K562 (cell line): ENCODE measurements around the gene EPHX1. TPM values are rescaled to one million over a fixed set of nuclear protein-coding genes. Genes with fewer than 3 reads are reported as not detected.

ENCODE experiments used
- ATF3 ChIP-seq, 2 experiments: fragments of 450-650 bp in 1 of 2; sonication (generic) in 1 of 2; formaldehyde crosslinking in 1 of 2; IDR thresholded peaks in 1 of 2; conservative IDR thresholded peaks in 1 of 2; 2 replicates each; pipeline versions ENCODE4 v1.6.1 to v1.8.1; 2016 to 2023; ENCODE audit warnings: mild to moderate bottlenecking in 2 of 2, moderate library complexity in 2 of 2, inconsistent platforms in 1 of 2, missing genetic modification reagents in 1 of 2
- BACH1 ChIP-seq: fragments of 200-800 bp; sonication (Bioruptor generic); IDR thresholded peaks from 2 replicates; pipeline ENCODE4 v1.6.1; 2016; ENCODE audit warnings: missing genetic modification characterization, missing compliant biosample characterization
- CREM ChIP-seq: IDR thresholded peaks from 2 replicates; pipeline ENCODE4 v1.6.1; 2014; ENCODE audit warnings: antibody characterized with exemption, low read depth
- DMBX1 ChIP-seq: fragments of 250-450 bp; sonication (Bioruptor Pico); IDR thresholded peaks from 2 replicates; pipeline ENCODE4 v1.8.0; 2022; ENCODE audit warnings: inconsistent platforms, mild to moderate bottlenecking, moderate library complexity, borderline replicate concordance
- EGR1 ChIP-seq: fragments of 450-650 bp; conservative IDR thresholded peaks from 2 replicates; pipeline ENCODE4 v1.6.1; 2017; ENCODE audit warnings: mild to moderate bottlenecking
- FOXK2 ChIP-seq, 2 experiments: fragments of 450-650 bp; IDR thresholded peaks in 1 of 2; conservative IDR thresholded peaks in 1 of 2; 2 replicates each; pipeline ENCODE4 v1.6.1; 2016; ENCODE audit warnings: low read depth in 2 of 2, mild to moderate bottlenecking in 1 of 2
- HEY1 ChIP-seq: fragments of 250-450 bp; sonication (Bioruptor Pico); IDR thresholded peaks from 2 replicates; pipeline ENCODE4 v1.5.0; 2020; ENCODE audit warnings: mild to moderate bottlenecking, moderate library complexity, borderline replicate concordance
- KDM1A ChIP-seq, 2 experiments: fragments of 450-650 bp; IDR thresholded peaks; 2 replicates each; pipeline ENCODE4 v1.6.1; 2016; ENCODE audit warnings: mild to moderate bottlenecking in 2 of 2
- KLF1 ChIP-seq: fragments of 450-650 bp; IDR thresholded peaks from 2 replicates; pipeline ENCODE4 v1.6.1; 2016; ENCODE audit warnings: missing genetic modification characterization, missing compliant biosample characterization
- NRF1 ChIP-seq, 2 experiments: fragments of 450-650 bp; IDR thresholded peaks in 1 of 2; conservative IDR thresholded peaks in 1 of 2; 2 replicates each; pipeline ENCODE4 v1.6.1; 2014; ENCODE audit warnings: mild to moderate bottlenecking in 2 of 2
- PCBP2 ChIP-seq: fragments of 200-400 bp; formaldehyde crosslinking; IDR thresholded peaks from 2 replicates; pipeline ENCODE4 v1.6.1; 2018; ENCODE audit warnings: low read length, low read depth, mild to moderate bottlenecking, moderate library complexity; ENCODE audit not compliant: poor library complexity, severe bottlenecking
- POLR2B ChIP-seq: fragments of 450-650 bp; IDR thresholded peaks from 2 replicates; pipeline ENCODE4 v1.6.1; 2018; ENCODE audit warnings: low read depth; ENCODE audit not compliant: partially characterized antibody
- PRDM10 ChIP-seq: fragments of 450-650 bp; IDR thresholded peaks from 2 replicates; pipeline ENCODE4 v1.6.1; 2018; ENCODE audit not compliant: partially characterized antibody
- TBL1XR1 ChIP-seq, 2 experiments: IDR thresholded peaks; 2 replicates each; pipeline ENCODE4 v1.6.1; 2012; ENCODE audit warnings: improper control_type of control experiment in 2 of 2, low read length in 2 of 2, mild to moderate bottlenecking in 1 of 2
- TBP ChIP-seq: optimal IDR thresholded peaks from 2 replicates; pipeline ENCODE3; 2011; ENCODE audit warnings: low read depth, low read length, improper control_type of control experiment
- VEZF1 ChIP-seq: fragments of 200-800 bp; sonication (Bioruptor generic); IDR thresholded peaks from 2 replicates; pipeline ENCODE4 v1.6.1; 2017; ENCODE audit warnings: missing genetic modification characterization, missing compliant biosample characterization
- YY1 ChIP-seq, 3 experiments: IDR thresholded peaks; 2 replicates each; pipeline ENCODE4 v1.6.1; 2011; ENCODE audit warnings: low read length in 2 of 3, mild to moderate bottlenecking in 2 of 3, moderate library complexity in 2 of 3, borderline replicate concordance in 1 of 3, control low read depth in 1 of 3, low read depth in 1 of 3; ENCODE audit not compliant: insufficient read depth in 3 of 3, insufficient replicate concordance in 2 of 3, control insufficient read depth in 1 of 3, insufficient read length in 1 of 3; ENCODE audit errors: extremely low read depth in 1 of 3
- ZNF197 ChIP-seq: fragments of 200-800 bp; sonication (Bioruptor generic); IDR thresholded peaks from 2 replicates; pipeline ENCODE4 v1.6.1; 2016; ENCODE audit warnings: low read depth, missing genetic modification characterization, missing compliant biosample characterization
- ZNF324 ChIP-seq: fragments of 250-450 bp; sonication (Bioruptor Pico); IDR thresholded peaks from 2 replicates; pipeline ENCODE4 v1.4.0; 2020; ENCODE audit warnings: mild to moderate bottlenecking
- ZNF354B ChIP-seq: fragments of 250-450 bp; sonication (Bioruptor Pico); IDR thresholded peaks from 2 replicates; pipeline ENCODE4 v1.4.0; 2020
- polyA plus RNA-seq, 8 experiments: library from polyadenylated mRNA; depleted of rRNA in 4 of 8; stranded (reverse) in 5 of 8; unstranded in 3 of 8; fragments of >200 nt; fragmentation: Nextera tagmentation in 2 of 8; fragmentation: Illumina TruSeq in 1 of 8; extraction: Ambion mirVana in 2 of 8; extraction: Trizol in 1 of 8; gene quantifications; 2 replicates each; pipeline versions ENCODE4 v1.2.1 to v1.2.3, GENCODE V29; 2011 to 2014; ENCODE audit warnings: inconsistent platforms in 1 of 8, missing spikeins in 1 of 8
- total RNA-seq, 7 experiments: library from RNA; depleted of rRNA in 6 of 7; stranded (reverse); fragments of >200 nt in 6 of 7; fragmentation: Illumina TruSeq in 2 of 7; extraction: Trizol in 2 of 7; gene quantifications; 2 replicates each; pipeline versions ENCODE4 v1.2.1 to v1.2.3, GENCODE V29; 2011 to 2021; ENCODE audit warnings: low replicate concordance in 1 of 7

The EPHX1 gene
- total and polyA plus RNA-seq, 9 of the 15 experiments (the other 6 are each of a cell fraction or from before 2014, with no cell fraction given): 0.21 to 27.0 (median 6.7) TPM

- TF ChIP-seq PCBP2: no peak
- TF ChIP-seq TBP: peak; percentile 31
- peak; percentile 23 for TF ChIP-seq PRDM10
- peak in 1 of 2 experiments; percentile 20; a peak in 1 of 4 replicates for TF ChIP-seq KDM1A (IDR thresholded peaks at IDR 0.05)
- no peak for TF ChIP-seq ATF3 (IDR thresholded peaks at IDR 0.05)
- TF ChIP-seq ATF3 (CRISPR knock-in tag; conservative IDR thresholded peaks at IDR 0.05): no peak
- TF ChIP-seq BACH1 (tag): no peak
- TF ChIP-seq POLR2B: no peak
- TF ChIP-seq CREM: peak; percentile 45
- 0 out of 4 replicates have a peak, but pooled peaks of 1 of the 2 experiments have one; percentile 17 for TF ChIP-seq TBL1XR1 (IDR thresholded peaks at IDR 0.05; ENCODE audit: low read length in 2 of 2)
- TF ChIP-seq NRF1 (conservative IDR thresholded peaks at IDR 0.05 in 1 of 2, IDR thresholded peaks at IDR 0.05 in 1 of 2): peak in 1 of 2 experiments; percentile 3; a peak in 1 of 4 replicates
- no peak; the same call in 1 of the 2 replicates for TF ChIP-seq DMBX1 (CRISPR knock-in tag)
- peak in 1 of 3 experiments; percentile 39 for TF ChIP-seq YY1 (IDR thresholded peaks at IDR 0.05; ENCODE audit: borderline replicate concordance in 1 of 3, control insufficient read depth in 1 of 3, extremely low read depth in 1 of 3, insufficient read depth in 3 of 3, insufficient read length in 1 of 3, insufficient replicate concordance in 2 of 3, low read depth in 1 of 3, low read length in 2 of 3)
- TF ChIP-seq EGR1: peak; percentile 79
- TF ChIP-seq ZNF324 (CRISPR knock-in tag): no peak
- TF ChIP-seq HEY1 (CRISPR knock-in tag): no peak
- TF ChIP-seq FOXK2 (conservative IDR thresholded peaks at IDR 0.05 in 1 of 2, IDR thresholded peaks at IDR 0.05 in 1 of 2; ENCODE audit: low read depth in 2 of 2): no peak
- no peak for TF ChIP-seq ZNF197 (CRISPR knock-in tag)
- peak; percentile 71 for TF ChIP-seq VEZF1 (CRISPR knock-in tag)
- TF ChIP-seq KLF1 (tag): no peak
- no peak for TF ChIP-seq ZNF354B
These were observed 71.4 kb downstream of the EPHX1 start (continued) for GRCh38 chr1:225881081-225881958.
